GM23338 (cell line): ENCODE data around the gene ENTPD5. TPM values are rescaled to one million over a fixed set of nuclear protein-coding genes. Genes with fewer than 3 reads are reported as not detected.

Experiments
- ATAC-seq: fragments of 200-7000 bp; cut with Tn5 transposase; 3 replicates; pipeline ENCODE4 v1.9.1; 2020
- DNase-seq: peaks from one replicate; pipeline ENCODE4 v3.0.0-alpha.2; 2015; ENCODE audit warnings: low spot score
- H2AFZ ChIP-seq: fragments of 200-600 bp; sonication (generic); 2 replicates; pipeline ENCODE4 v1.8.0; 2016; ENCODE audit warnings: antibody characterized with exemption, mild to moderate bottlenecking, moderate library complexity
- H3F3A ChIP-seq: fragments of 200-600 bp; sonication (generic); replicated peaks from 2 replicates; pipeline ENCODE4 v1.8.0; 2017; ENCODE audit warnings: antibody characterized with exemption, mixed run types, low read depth
- H3K27ac ChIP-seq: fragments of 200-600 bp; sonication (generic); 2 replicates; pipeline ENCODE4 v1.6.1; 2016; ENCODE audit warnings: low read depth
- H3K27me3 ChIP-seq: fragments of 200-600 bp; sonication (generic); 2 replicates; pipeline ENCODE4 v1.8.0; 2016; ENCODE audit warnings: mild to moderate bottlenecking, mixed run types, moderate library complexity; ENCODE audit not compliant: insufficient read depth
- H3K36me3 ChIP-seq: fragments of 200-600 bp; sonication (generic); 2 replicates; pipeline ENCODE4 v1.8.0; 2016; ENCODE audit warnings: mild to moderate bottlenecking; ENCODE audit not compliant: insufficient read depth
- H3K4me1 ChIP-seq: fragments of 200-600 bp; sonication (generic); 2 replicates; pipeline ENCODE4 v1.8.0; 2016; ENCODE audit warnings: mild to moderate bottlenecking, moderate library complexity; ENCODE audit not compliant: insufficient read depth
- H3K4me2 ChIP-seq: fragments of 200-600 bp; sonication (generic); 2 replicates; pipeline ENCODE4 v1.7.1; 2017; ENCODE audit warnings: mixed run types
- H3K4me3 ChIP-seq: fragments of 200-600 bp; sonication (generic); 2 replicates; pipeline ENCODE4 v1.6.1; 2016; ENCODE audit warnings: mixed run types
- H3K79me2 ChIP-seq: fragments of 200-600 bp; sonication (generic); replicated peaks from 2 replicates; pipeline ENCODE4 v1.8.0; 2017; ENCODE audit warnings: mild to moderate bottlenecking; ENCODE audit not compliant: insufficient read depth
- H3K9me2 ChIP-seq: fragments of 200-600 bp; sonication (generic); 2 replicates; pipeline ENCODE4 v1.8.0; 2017; ENCODE audit not compliant: insufficient read depth
- H4K20me1 ChIP-seq: fragments of 200-600 bp; sonication (generic); replicated peaks from 2 replicates; pipeline ENCODE4 v1.8.0; 2017; ENCODE audit warnings: mild to moderate bottlenecking; ENCODE audit not compliant: insufficient read depth
- H3K27ac Mint-ChIP-seq: 2 replicates; pipeline ENCODE4 v1.8.0; 2020; ENCODE audit warnings: inconsistent platforms, mild to moderate bottlenecking, moderate library complexity, mixed read lengths
- H3K27me3 Mint-ChIP-seq: 3 replicates; pipeline ENCODE4 v1.8.0; 2022; ENCODE audit warnings: low read depth, mild to moderate bottlenecking, moderate library complexity, mixed read lengths, inconsistent platforms; ENCODE audit not compliant: insufficient read depth, poor library complexity
- H3K36me3 Mint-ChIP-seq: 3 replicates; pipeline ENCODE4 v1.8.0; 2021; ENCODE audit warnings: low read depth, mild to moderate bottlenecking, inconsistent platforms, moderate library complexity, mixed read lengths
- H3K4me1 Mint-ChIP-seq: 3 replicates; pipeline ENCODE4 v1.8.0; 2020; ENCODE audit warnings: mild to moderate bottlenecking, inconsistent platforms, mixed read lengths
- H3K4me3 Mint-ChIP-seq: 3 replicates; pipeline ENCODE4 v1.8.0; 2021; ENCODE audit warnings: moderate library complexity, mild to moderate bottlenecking, inconsistent platforms, mixed read lengths
- H3K9me3 Mint-ChIP-seq: 3 replicates; pipeline ENCODE4 v1.8.0; 2020; ENCODE audit warnings: moderate library complexity, mild to moderate bottlenecking, inconsistent platforms, mixed read lengths
- CREB1 ChIP-seq: fragments of 250-450 bp; sonication (Bioruptor Pico); IDR thresholded peaks from 2 replicates; pipeline ENCODE4 v1.5.0; 2020; ENCODE audit warnings: low read depth, mild to moderate bottlenecking, moderate library complexity
- EZH2phosphoT487 ChIP-seq: fragments of 200-600 bp; sonication (generic); IDR thresholded peaks from one replicate; pipeline ENCODE4 v1.8.1; 2018; ENCODE audit warnings: antibody characterized with exemption; ENCODE audit not compliant: unreplicated experiment
- JUNB ChIP-seq: IDR thresholded peaks from one replicate; pipeline ENCODE4 v1.6.1; 2016; ENCODE audit warnings: antibody characterized with exemption; ENCODE audit not compliant: unreplicated experiment
- NANOG ChIP-seq: IDR thresholded peaks from 2 replicates; pipeline ENCODE4 v1.6.1; 2016; ENCODE audit warnings: antibody characterized with exemption, borderline replicate concordance
- POLR2AphosphoS5 ChIP-seq: IDR thresholded peaks from 2 replicates; pipeline ENCODE4 v1.6.1; 2016; ENCODE audit warnings: antibody characterized with exemption, low read depth
- REST ChIP-seq: IDR thresholded peaks from one replicate; pipeline ENCODE4 v1.6.1; 2018; ENCODE audit warnings: antibody characterized with exemption; ENCODE audit not compliant: unreplicated experiment
- STAT1 ChIP-seq: IDR thresholded peaks from one replicate; pipeline ENCODE4 v1.6.1; 2016; ENCODE audit warnings: antibody characterized with exemption; ENCODE audit not compliant: unreplicated experiment
- ZNF114 ChIP-seq: fragments of 250-450 bp; sonication (Bioruptor Pico); IDR thresholded peaks from 2 replicates; pipeline ENCODE4 v1.5.0; 2020; ENCODE audit warnings: mild to moderate bottlenecking, moderate library complexity
- polyA plus RNA-seq: library from polyadenylated mRNA; unstranded; fragments of >200 nt; fragmentation: Nextera tagmentation; extraction: Ambion mirVana; gene quantifications from 2 replicates; pipeline ENCODE4 v1.2.1, GENCODE V29; 2016
- total RNA-seq: library from RNA; depleted of rRNA; stranded (reverse); fragments of >200 nt; shearing (Covaris generic); gene quantifications from 2 replicates; pipeline ENCODE4 v1.2.3, GENCODE V29; 2014
- TF ChIP-seq, protein P1 (sequence below), 2 experiments: fragments of 200-600 bp in 1 of 2; sonication (generic) in 1 of 2; conservative IDR thresholded peaks; 2 replicates each; pipeline versions ENCODE4 v1.5.1 to v1.6.1; 2016 to 2017; ENCODE audit warnings: antibody characterized with exemption in 2 of 2, low read depth in 2 of 2, mild to moderate bottlenecking in 2 of 2, moderate library complexity in 1 of 2
- TF ChIP-seq, protein P2 (sequence below): IDR thresholded peaks from 2 replicates; pipeline ENCODE4 v1.6.1; 2016; ENCODE audit warnings: antibody characterized with exemption

Gene ENTPD5
- total and polyA plus RNA-seq, 2 experiments from 2014 or later: 4.6 to 5.5 TPM

GRCh38 chr14:73935666-73936065, 83.4 kb downstream of the ENTPD5 start:
- H3K4me1 Mint-ChIP-seq: no peaks in the 10 kb centered on the region
- H3K4me1 ChIP-seq: no peaks in the 10 kb centered on the region

GRCh38 chr14:73924337-73924736, 94.8 kb downstream of the ENTPD5 start:
- Mint-ChIP-seq H3K4me1 (no peaks in the 10 kb centered on the region), H3K27ac (no peak overlapping the region), H3K36me3 (peaks cover 47% of the 10 kb centered on the region), H3K4me3 (no peak overlapping the region), H3K9me3 (no peaks in the 10 kb centered on the region), H3K27me3 (no peaks in the 10 kb centered on the region)
- Histone ChIP-seq H3K4me2 (no peak overlapping the region), H3K4me3 (no peak overlapping the region), H4K20me1 (no peaks in the 10 kb centered on the region; the same call in 1 of the 2 replicates), H3K9me2 (no peaks in the 10 kb centered on the region), H3K4me1 (no peaks in the 10 kb centered on the region), H3K27me3 (no peaks in the 10 kb centered on the region), H3F3A (no peaks in the 10 kb centered on the region), H2AFZ (no peak overlapping the region), H3K27ac (no peak overlapping the region), H3K36me3 (peaks cover 32% of the 10 kb centered on the region), H3K79me2 (no peaks in the 10 kb centered on the region)
- ATAC-seq (no peak), DNase-seq (no peak)
- TF ChIP-seq, protein P1, sequence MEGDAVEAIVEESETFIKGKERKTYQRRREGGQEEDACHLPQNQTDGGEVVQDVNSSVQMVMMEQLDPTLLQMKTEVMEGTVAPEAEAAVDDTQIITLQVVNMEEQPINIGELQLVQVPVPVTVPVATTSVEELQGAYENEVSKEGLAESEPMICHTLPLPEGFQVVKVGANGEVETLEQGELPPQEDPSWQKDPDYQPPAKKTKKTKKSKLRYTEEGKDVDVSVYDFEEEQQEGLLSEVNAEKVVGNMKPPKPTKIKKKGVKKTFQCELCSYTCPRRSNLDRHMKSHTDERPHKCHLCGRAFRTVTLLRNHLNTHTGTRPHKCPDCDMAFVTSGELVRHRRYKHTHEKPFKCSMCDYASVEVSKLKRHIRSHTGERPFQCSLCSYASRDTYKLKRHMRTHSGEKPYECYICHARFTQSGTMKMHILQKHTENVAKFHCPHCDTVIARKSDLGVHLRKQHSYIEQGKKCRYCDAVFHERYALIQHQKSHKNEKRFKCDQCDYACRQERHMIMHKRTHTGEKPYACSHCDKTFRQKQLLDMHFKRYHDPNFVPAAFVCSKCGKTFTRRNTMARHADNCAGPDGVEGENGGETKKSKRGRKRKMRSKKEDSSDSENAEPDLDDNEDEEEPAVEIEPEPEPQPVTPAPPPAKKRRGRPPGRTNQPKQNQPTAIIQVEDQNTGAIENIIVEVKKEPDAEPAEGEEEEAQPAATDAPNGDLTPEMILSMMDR (conservative IDR thresholded peaks at IDR 0.05; ENCODE audit: low read depth in 2 of 2): no peak
- TF ChIP-seq CREB1 (CRISPR knock-in tag) (no peak), ZNF114 (CRISPR knock-in tag) (no peak), STAT1 (no peak), NANOG (no peak), EZH2phosphoT487 (no peak), REST (no peak), JUNB (no peak), POLR2AphosphoS5 (no peak)
- TF ChIP-seq, protein P2, sequence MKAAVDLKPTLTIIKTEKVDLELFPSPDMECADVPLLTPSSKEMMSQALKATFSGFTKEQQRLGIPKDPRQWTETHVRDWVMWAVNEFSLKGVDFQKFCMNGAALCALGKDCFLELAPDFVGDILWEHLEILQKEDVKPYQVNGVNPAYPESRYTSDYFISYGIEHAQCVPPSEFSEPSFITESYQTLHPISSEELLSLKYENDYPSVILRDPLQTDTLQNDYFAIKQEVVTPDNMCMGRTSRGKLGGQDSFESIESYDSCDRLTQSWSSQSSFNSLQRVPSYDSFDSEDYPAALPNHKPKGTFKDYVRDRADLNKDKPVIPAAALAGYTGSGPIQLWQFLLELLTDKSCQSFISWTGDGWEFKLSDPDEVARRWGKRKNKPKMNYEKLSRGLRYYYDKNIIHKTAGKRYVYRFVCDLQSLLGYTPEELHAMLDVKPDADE: no peak

More at GRCh38 chr14:73935666-73936065, 83.4 kb downstream of the ENTPD5 start:
- Histone ChIP-seq H2AFZ (no peak overlapping the region), H3K79me2 (no peaks in the 10 kb centered on the region), H3F3A (no peaks in the 10 kb centered on the region), H3K27me3 (no peaks in the 10 kb centered on the region), H3K36me3 (peaks cover 7% of the 10 kb centered on the region), H3K4me3 (no peak overlapping the region), H3K9me2 (no peaks in the 10 kb centered on the region), H4K20me1 (no peaks in the 10 kb centered on the region; the same call in 1 of the 2 replicates), H3K27ac (no peak overlapping the region), H3K4me2 (no peak overlapping the region)
- Mint-ChIP-seq H3K27me3 (no peaks in the 10 kb centered on the region), H3K36me3 (no peaks in the 10 kb centered on the region), H3K4me3 (no peak overlapping the region), H3K27ac (no peak overlapping the region), H3K9me3 (no peaks in the 10 kb centered on the region)
- DNase-seq: peak; percentile 51
- TF ChIP-seq POLR2AphosphoS5: no peak
- TF ChIP-seq JUNB: no peak
- TF ChIP-seq, protein P1 (conservative IDR thresholded peaks at IDR 0.05; ENCODE audit: low read depth in 2 of 2): peak in 1 of 2 experiments; percentile 52; a peak in 3 of 4 replicates
- peak; percentile 36; the same call in 2 of the 3 replicates for ATAC-seq
